ENCODE measurements around the gene KAT2A. TPM values are rescaled to one million over a fixed set of nuclear protein-coding genes. Genes with fewer than 3 reads are reported as not detected.

Gene KAT2A
- total RNA-seq, 1 donor from 2014 or later = 18.4 TPM

DNA sequence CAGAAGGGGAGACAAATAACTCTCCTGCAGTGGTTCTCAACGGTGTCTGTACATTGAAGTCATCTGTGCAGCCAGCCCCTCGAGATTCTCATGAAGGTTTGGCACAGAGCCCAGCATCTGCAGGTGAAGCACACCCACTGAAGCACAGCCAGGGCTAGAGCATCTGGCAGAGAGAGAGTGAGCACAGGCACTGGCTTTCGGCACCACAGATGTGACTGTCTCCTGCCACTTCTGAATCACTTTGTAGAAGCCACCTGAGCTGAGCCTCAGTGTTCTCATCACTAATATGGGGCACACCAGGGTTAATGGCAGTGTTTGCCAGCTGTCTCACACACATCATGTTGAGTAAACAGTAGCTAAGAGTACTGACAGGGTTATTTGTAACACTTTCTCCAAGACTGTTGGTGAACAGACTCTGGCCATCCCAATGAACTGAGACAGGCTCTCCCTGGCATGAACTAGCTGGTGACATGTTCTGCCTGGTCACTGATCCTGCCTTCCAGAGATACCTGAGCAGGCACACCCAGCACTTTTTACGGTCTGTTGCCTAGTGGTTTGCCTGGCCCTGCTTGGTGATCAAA, 12.4 kb upstream of the KAT2A start:
- Histone ChIP-seq H3K36me3 (no peaks in the 10 kb centered on the region), H4K20me1 (ENCODE audit: low read depth) (peaks cover 52% of the 10 kb centered on the region), H2AFZ (replicated peaks) (no peak overlapping the region), H3K27me3 (no peaks in the 10 kb centered on the region), H3K9ac (no peak overlapping the region), H3K4me3 (no peak overlapping the region), H3F3A (ENCODE audit: low read depth) (no peaks in the 10 kb centered on the region), H3K4me1 (no peaks in the 10 kb centered on the region), H3K4me2 (no peak overlapping the region), H3K27ac (no peak overlapping the region), H3K79me2 (ENCODE audit: low read depth) (peaks cover 34% of the 10 kb centered on the region), H3K9me3 (ENCODE audit: low read depth) (no peaks in the 10 kb centered on the region)
- peaks cover 13% of the 10 kb centered on the region for H3K36me3 Mint-ChIP-seq
- no peak overlapping the region for H3K27ac Mint-ChIP-seq
- TF ChIP-seq CTCF (IDR thresholded peaks at IDR 0.05) = no peak
- TF ChIP-seq EZH2phosphoT487 (IDR thresholded peaks at IDR 0.05) = no peak
- TF ChIP-seq EZH2 (IDR thresholded peaks at IDR 0.05) = no peak
- peaks cover 14% of the 10 kb centered on the region for H3K4me1 Mint-ChIP-seq
- DNase-seq (ENCODE audit: low spot score) = no peak
- H3K27me3 Mint-ChIP-seq (ENCODE audit: insufficient read depth, low read depth) = peaks cover 8% of the 10 kb centered on the region
- no peak overlapping the region for H3K4me3 Mint-ChIP-seq
- no peaks in the 10 kb centered on the region for H3K9me3 Mint-ChIP-seq

GRCh38 chr17:42132941-42133340, 11.8 kb upstream of the KAT2A start:
- Histone ChIP-seq H3F3A (ENCODE audit: low read depth) (no peaks in the 10 kb centered on the region), H3K9me3 (ENCODE audit: low read depth) (no peaks in the 10 kb centered on the region), H3K4me1 (no peaks in the 10 kb centered on the region), H3K36me3 (no peaks in the 10 kb centered on the region), H3K4me2 (no peak overlapping the region), H3K79me2 (ENCODE audit: low read depth) (peaks cover 29% of the 10 kb centered on the region), H4K20me1 (ENCODE audit: low read depth) (peaks cover 46% of the 10 kb centered on the region), H3K9ac (no peak overlapping the region), H3K4me3 (no peak overlapping the region), H2AFZ (replicated peaks) (no peak overlapping the region), H3K27me3 (no peaks in the 10 kb centered on the region), H3K27ac (no peak overlapping the region)
- H3K27me3 Mint-ChIP-seq (ENCODE audit: insufficient read depth, low read depth) = peaks cover 8% of the 10 kb centered on the region
- peaks cover 18% of the 10 kb centered on the region for H3K36me3 Mint-ChIP-seq
- TF ChIP-seq EZH2phosphoT487 (IDR thresholded peaks at IDR 0.05) = no peak
- TF ChIP-seq EZH2 (IDR thresholded peaks at IDR 0.05) = no peak
- no peak for TF ChIP-seq CTCF (IDR thresholded peaks at IDR 0.05)
- H3K9me3 Mint-ChIP-seq = no peaks in the 10 kb centered on the region
- no peak for DNase-seq (ENCODE audit: low spot score)
- no peak overlapping the region for H3K27ac Mint-ChIP-seq
- H3K4me1 Mint-ChIP-seq = peaks cover 14% of the 10 kb centered on the region
- H3K4me3 Mint-ChIP-seq = no peak overlapping the region

GRCh38 chr17:42131981-42132432, 10.8 kb upstream of the KAT2A start:
- Histone ChIP-seq H3K9me3 (ENCODE audit: low read depth) (no peaks in the 10 kb centered on the region), H3K79me2 (ENCODE audit: low read depth) (peaks cover 22% of the 10 kb centered on the region), H3K4me3 (no peak overlapping the region), H3F3A (ENCODE audit: low read depth) (no peaks in the 10 kb centered on the region), H3K4me2 (no peak overlapping the region), H2AFZ (replicated peaks) (no peak overlapping the region), H3K9ac (no peak overlapping the region), H3K4me1 (no peaks in the 10 kb centered on the region), H4K20me1 (ENCODE audit: low read depth) (peaks cover 46% of the 10 kb centered on the region), H3K36me3 (peaks cover 2% of the 10 kb centered on the region), H3K27me3 (no peaks in the 10 kb centered on the region), H3K27ac (no peak overlapping the region)
- Mint-ChIP-seq H3K27ac (no peak overlapping the region), H3K36me3 (peaks cover 18% of the 10 kb centered on the region), H3K9me3 (no peaks in the 10 kb centered on the region), H3K4me1 (peaks cover 14% of the 10 kb centered on the region), H3K27me3 (ENCODE audit: insufficient read depth, low read depth) (peaks cover 8% of the 10 kb centered on the region), H3K4me3 (no peak overlapping the region)
- DNase-seq (ENCODE audit: low spot score) = no peak
- TF ChIP-seq EZH2phosphoT487 (IDR thresholded peaks at IDR 0.05) (no peak), CTCF (IDR thresholded peaks at IDR 0.05) (no peak), EZH2 (IDR thresholded peaks at IDR 0.05) (no peak)

All from neural progenitor cell (in vitro differentiated cells).